NOMO-1 treated with dmso at 0.1 percent for 144 hours (cell line): Measurements from ENCODE around the gene IL1RN.

Experiments
- DNase-seq: peaks from one replicate; lab custom pipeline; 2025; ENCODE audit not compliant: unreplicated experiment; lab: John Stamatoyannopoulos, UW

IL1RN gene

GRCh38 chr2:113173542-113174375 lies 46.4 kb downstream of the IL1RN start, which contains the start of gene PSD4:
PSD4 (plus strand) TSS chr2:113173971; CDS start chr2:113182457, 8,486 bp downstream.
- DNase-seq = peak; percentile 97

- no peak for DNase-seq
These were observed 47.0 kb downstream of the IL1RN start for GRCh38 chr2:113174376-113174750.

- DNase-seq = no peak
These were observed 47.7 kb downstream of the IL1RN start for GRCh38 chr2:113175042-113175628.

GRCh38 chr2:113175736-113176695 lies 48.6 kb downstream of the IL1RN start:
- DNase-seq = no peak

- DNase-seq = no peak
These were observed 49.4 kb downstream of the IL1RN start for GRCh38 chr2:113176696-113177355.

GRCh38 chr2:113178069-113178746 lies 50.8 kb downstream of the IL1RN start:
- DNase-seq = no peak

GRCh38 chr2:113178891-113179290 lies 51.5 kb downstream of the IL1RN start:
- no peak for DNase-seq

GRCh38 chr2:113179446-113180045 lies 52.1 kb downstream of the IL1RN start:
- DNase-seq = no peak

- DNase-seq = no peak
These were observed 52.9 kb downstream of the IL1RN start for GRCh38 chr2:113180131-113180946.

- DNase-seq = no peak
These were observed 54.1 kb downstream of the IL1RN start for GRCh38 chr2:113181258-113182051.

- no peak for DNase-seq
These were observed 55.3 kb downstream of the IL1RN start for GRCh38 chr2:113182471-113183260.

- no peak for DNase-seq
These were observed 55.9 kb downstream of the IL1RN start for GRCh38 chr2:113183264-113183663.
